ENCODE results near the gene SEMA3E. TPM values are rescaled to one million over a fixed set of nuclear protein-coding genes. Genes with fewer than 3 reads are reported as not detected.
"Not testable (repeated sequence)": the region's sequence is repeated elsewhere in the genome, so short reads cannot be mapped to it uniquely, and the experiment has no call there.

Gene SEMA3E
- total RNA-seq, 1 donor from 2014 or later: not detected

- Mint-ChIP-seq H3K27me3 (ENCODE audit: insufficient read depth) (no peaks in the 10 kb centered on the region), H3K4me1 (ENCODE audit: low read depth) (no peaks in the 10 kb centered on the region), H3K36me3 (ENCODE audit: low read depth) (no peaks in the 10 kb centered on the region), H3K27ac (no peak overlapping the region), H3K4me3 (no peak overlapping the region), H3K9me3 (no peaks in the 10 kb centered on the region)
- intact Hi-C loops (cut with micrococcal nuclease): no loop called here
- no peak for DNase-seq (ENCODE audit: low spot score)
Measured at GRCh38 chr7:83442911-83443310, 206.0 kb downstream of the SEMA3E start.

GRCh38 chr7:83439026-83439425, 209.9 kb downstream of the SEMA3E start:
- Mint-ChIP-seq H3K9me3 (no peaks in the 10 kb centered on the region), H3K4me1 (ENCODE audit: low read depth) (no peaks in the 10 kb centered on the region), H3K27me3 (ENCODE audit: insufficient read depth) (no peaks in the 10 kb centered on the region), H3K36me3 (ENCODE audit: low read depth) (no peaks in the 10 kb centered on the region), H3K4me3 (no peak overlapping the region), H3K27ac (no peak overlapping the region)
- intact Hi-C loops (cut with micrococcal nuclease): no loop called here
- no peak for DNase-seq (ENCODE audit: low spot score)

- DNase-seq (ENCODE audit: low spot score); H3K9me3 Mint-ChIP-seq; H3K36me3 Mint-ChIP-seq (ENCODE audit: low read depth); H3K4me1 Mint-ChIP-seq (ENCODE audit: low read depth); H3K27ac Mint-ChIP-seq; intact Hi-C loops (cut with micrococcal nuclease); H3K4me3 Mint-ChIP-seq; H3K27me3 Mint-ChIP-seq (ENCODE audit: insufficient read depth): not testable (repeated sequence)
Measured at GRCh38 chr7:83430289-83430688, 218.7 kb downstream of the SEMA3E start.

GRCh38 chr7:83429493-83429892, 219.4 kb downstream of the SEMA3E start:
- DNase-seq (ENCODE audit: low spot score): no peak
- H3K36me3 Mint-ChIP-seq (ENCODE audit: low read depth): no peaks in the 10 kb centered on the region
- no peaks in the 10 kb centered on the region for H3K9me3 Mint-ChIP-seq
- no peaks in the 10 kb centered on the region for H3K4me1 Mint-ChIP-seq (ENCODE audit: low read depth)
- H3K27me3 Mint-ChIP-seq (ENCODE audit: insufficient read depth): no peaks in the 10 kb centered on the region
- intact Hi-C loops (cut with micrococcal nuclease): no loop called here
- H3K4me3 Mint-ChIP-seq: no peak overlapping the region
- no peak overlapping the region for H3K27ac Mint-ChIP-seq

- Mint-ChIP-seq H3K36me3 (ENCODE audit: low read depth) (no peaks in the 10 kb centered on the region), H3K4me1 (ENCODE audit: low read depth) (no peaks in the 10 kb centered on the region), H3K27me3 (ENCODE audit: insufficient read depth) (no peaks in the 10 kb centered on the region), H3K27ac (no peak overlapping the region), H3K4me3 (no peak overlapping the region), H3K9me3 (no peaks in the 10 kb centered on the region)
- intact Hi-C loops (cut with micrococcal nuclease): no loop called here
- DNase-seq (ENCODE audit: low spot score): no peak
Measured at GRCh38 chr7:83427884-83428283, 221.1 kb downstream of the SEMA3E start.

- Mint-ChIP-seq H3K4me3 (no peak overlapping the region), H3K4me1 (ENCODE audit: low read depth) (no peaks in the 10 kb centered on the region), H3K27me3 (ENCODE audit: insufficient read depth) (no peaks in the 10 kb centered on the region), H3K36me3 (ENCODE audit: low read depth) (no peaks in the 10 kb centered on the region), H3K27ac (no peak overlapping the region), H3K9me3 (no peaks in the 10 kb centered on the region)
- intact Hi-C loops (cut with micrococcal nuclease): no loop called here
- no peak for DNase-seq (ENCODE audit: low spot score)
Measured at GRCh38 chr7:83426325-83426724, 222.6 kb downstream of the SEMA3E start.

GRCh38 chr7:83419013-83419412, 229.9 kb downstream of the SEMA3E start:
- Mint-ChIP-seq H3K27ac (no peak overlapping the region), H3K27me3 (ENCODE audit: insufficient read depth) (no peaks in the 10 kb centered on the region), H3K9me3 (no peaks in the 10 kb centered on the region), H3K36me3 (ENCODE audit: low read depth) (no peaks in the 10 kb centered on the region), H3K4me1 (ENCODE audit: low read depth) (no peaks in the 10 kb centered on the region), H3K4me3 (no peak overlapping the region)
- no peak for DNase-seq (ENCODE audit: low spot score)
- intact Hi-C loops (cut with micrococcal nuclease): no loop called here

- DNase-seq (ENCODE audit: low spot score): no peak
- no peaks in the 10 kb centered on the region for H3K27me3 Mint-ChIP-seq (ENCODE audit: insufficient read depth)
- no peak overlapping the region for H3K4me3 Mint-ChIP-seq
- no peaks in the 10 kb centered on the region for H3K36me3 Mint-ChIP-seq (ENCODE audit: low read depth)
- intact Hi-C loops (cut with micrococcal nuclease): no loop called here
- H3K27ac Mint-ChIP-seq: no peak overlapping the region
- H3K4me1 Mint-ChIP-seq (ENCODE audit: low read depth): no peaks in the 10 kb centered on the region
- H3K9me3 Mint-ChIP-seq: no peaks in the 10 kb centered on the region
Measured at GRCh38 chr7:83415840-83416239, 233.1 kb downstream of the SEMA3E start.

GRCh38 chr7:83414947-83415346, 234.0 kb downstream of the SEMA3E start:
- H3K9me3 Mint-ChIP-seq: no peaks in the 10 kb centered on the region
- no peak overlapping the region for H3K4me3 Mint-ChIP-seq
- no peaks in the 10 kb centered on the region for H3K36me3 Mint-ChIP-seq (ENCODE audit: low read depth)
- intact Hi-C loops (cut with micrococcal nuclease): no loop called here
- no peaks in the 10 kb centered on the region for H3K4me1 Mint-ChIP-seq (ENCODE audit: low read depth)
- H3K27me3 Mint-ChIP-seq (ENCODE audit: insufficient read depth): no peaks in the 10 kb centered on the region
- no peak overlapping the region for H3K27ac Mint-ChIP-seq
- DNase-seq (ENCODE audit: low spot score): no peak

GRCh38 chr7:83413831-83414230, 235.1 kb downstream of the SEMA3E start:
- Mint-ChIP-seq H3K4me3 (no peak overlapping the region), H3K27ac (no peak overlapping the region), H3K27me3 (ENCODE audit: insufficient read depth) (no peaks in the 10 kb centered on the region), H3K4me1 (ENCODE audit: low read depth) (no peaks in the 10 kb centered on the region), H3K36me3 (ENCODE audit: low read depth) (no peaks in the 10 kb centered on the region), H3K9me3 (no peaks in the 10 kb centered on the region)
- no peak for DNase-seq (ENCODE audit: low spot score)
- intact Hi-C loops (cut with micrococcal nuclease): no loop called here

- intact Hi-C loops (cut with micrococcal nuclease): no loop called here
- no peaks in the 10 kb centered on the region for H3K27me3 Mint-ChIP-seq (ENCODE audit: insufficient read depth)
- H3K4me3 Mint-ChIP-seq: no peak overlapping the region
- H3K9me3 Mint-ChIP-seq: no peaks in the 10 kb centered on the region
- no peaks in the 10 kb centered on the region for H3K4me1 Mint-ChIP-seq (ENCODE audit: low read depth)
- H3K36me3 Mint-ChIP-seq (ENCODE audit: low read depth): no peaks in the 10 kb centered on the region
- H3K27ac Mint-ChIP-seq: no peak overlapping the region
- no peak for DNase-seq (ENCODE audit: low spot score)
Measured at GRCh38 chr7:83413424-83413823, 235.5 kb downstream of the SEMA3E start.

GRCh38 chr7:83410989-83411591, 237.8 kb downstream of the SEMA3E start:
- Mint-ChIP-seq H3K27ac (no peak overlapping the region), H3K4me1 (ENCODE audit: low read depth) (no peaks in the 10 kb centered on the region), H3K27me3 (ENCODE audit: insufficient read depth) (no peaks in the 10 kb centered on the region), H3K36me3 (ENCODE audit: low read depth) (no peaks in the 10 kb centered on the region), H3K9me3 (no peaks in the 10 kb centered on the region), H3K4me3 (no peak overlapping the region)
- intact Hi-C loops (cut with micrococcal nuclease): loop anchor here (1.0 kb wide), 1 partner anchor 245 kb away; no protein-coding TSS in a partner anchor
- no peak for DNase-seq (ENCODE audit: low spot score)

GRCh38 chr7:83394776-83395175, 254.2 kb downstream of the SEMA3E start:
- Mint-ChIP-seq H3K4me1 (ENCODE audit: low read depth) (no peaks in the 10 kb centered on the region), H3K27me3 (ENCODE audit: insufficient read depth) (no peaks in the 10 kb centered on the region), H3K36me3 (ENCODE audit: low read depth) (no peaks in the 10 kb centered on the region), H3K4me3 (no peak overlapping the region), H3K9me3 (no peaks in the 10 kb centered on the region), H3K27ac (no peak overlapping the region)
- intact Hi-C loops (cut with micrococcal nuclease): no loop called here
- DNase-seq (ENCODE audit: low spot score): no peak

- intact Hi-C loops (cut with micrococcal nuclease): no loop called here
- Mint-ChIP-seq H3K4me3 (no peak overlapping the region), H3K9me3 (peaks cover 6% of the 10 kb centered on the region), H3K27me3 (ENCODE audit: insufficient read depth) (no peaks in the 10 kb centered on the region), H3K36me3 (ENCODE audit: low read depth) (no peaks in the 10 kb centered on the region), H3K4me1 (ENCODE audit: low read depth) (no peaks in the 10 kb centered on the region), H3K27ac (no peak overlapping the region)
- no peak for DNase-seq (ENCODE audit: low spot score)
Measured at GRCh38 chr7:83388436-83388835, 260.5 kb downstream of the SEMA3E start.

All from activated T-helper 1 cell treated with anti-CD3 and anti-CD28 coated beads, Interleukin-12 subunit alpha, Interleukin-12 subunit beta, Interleukin-2, Interleukin-4 antibody, amounts not matched to agents 30 ng/mL and 10 ng/mL and 1 ng/mL, durations not matched to agents 14 hours and 24 hours and 36 hours (primary cell).